OCI-LY1 (cell line): Measurements from ENCODE around the gene RREB1.
"Not testable (repeated sequence)": the region's sequence is repeated elsewhere in the genome, so short reads cannot be mapped to it uniquely, and the experiment has no call there.

ENCODE experiments used
- H2AFZ ChIP-seq: fragments of 200-600 bp; sonication (generic), shearing (Covaris generic); 2 replicates; pipeline ENCODE4 v1.6.0; 2014; ENCODE audit warnings: antibody characterized with exemption, mild to moderate bottlenecking, low read length
- H3F3A ChIP-seq: fragments of 200-600 bp; sonication (generic), shearing (Covaris generic); 2 replicates; pipeline ENCODE4 v1.6.0; 2014; ENCODE audit warnings: mild to moderate bottlenecking, antibody characterized with exemption, low read length, moderate library complexity; ENCODE audit not compliant: insufficient read depth
- H3K27ac ChIP-seq: fragments of 200-600 bp; sonication (generic); 2 replicates; pipeline ENCODE4 v1.5.1; 2014; ENCODE audit warnings: low read length, mixed run types, mild to moderate bottlenecking, low read depth; ENCODE audit not compliant: poor library complexity, severe bottlenecking
- H3K27me3 ChIP-seq: fragments of 200-600 bp; sonication (generic); 2 replicates; pipeline ENCODE4 v1.6.0; 2014; ENCODE audit warnings: antibody characterized with exemption, mild to moderate bottlenecking, low read length, moderate library complexity; ENCODE audit not compliant: insufficient read depth
- H3K36me3 ChIP-seq: fragments of 200-600 bp; sonication (generic); 2 replicates; pipeline ENCODE4 v1.6.1; 2014; ENCODE audit warnings: mild to moderate bottlenecking, antibody characterized with exemption, low read length, moderate library complexity, mixed read lengths; ENCODE audit not compliant: insufficient read depth
- H3K4me1 ChIP-seq: fragments of 200-600 bp; sonication (generic); 2 replicates; pipeline ENCODE4 v1.5.1; 2014; ENCODE audit warnings: mild to moderate bottlenecking, low read length, moderate library complexity; ENCODE audit not compliant: insufficient read depth, severe bottlenecking
- H3K4me2 ChIP-seq: fragments of 200-600 bp; sonication (generic), shearing (Covaris generic); 2 replicates; pipeline ENCODE4 v1.6.1; 2014; ENCODE audit warnings: low read length
- H3K4me3 ChIP-seq: fragments of 200-600 bp; sonication (generic); 2 replicates; pipeline ENCODE4 v1.5.1; 2014; ENCODE audit warnings: low read length, low read depth, mild to moderate bottlenecking, mixed read lengths; ENCODE audit not compliant: poor library complexity, severe bottlenecking
- H3K79me2 ChIP-seq: fragments of 200-600 bp; shearing (Covaris generic); 2 replicates; pipeline ENCODE4 v1.6.1; 2016; ENCODE audit warnings: mixed run types, low read length, mixed read lengths; ENCODE audit not compliant: insufficient read depth
- H3K9ac ChIP-seq: fragments of 200-600 bp; sonication (generic), shearing (Covaris generic); 2 replicates; pipeline ENCODE4 v1.6.1; 2014; ENCODE audit warnings: mild to moderate bottlenecking, low read length, mixed read lengths
- H3K9me2 ChIP-seq: fragments of 200-600 bp; sonication (generic), shearing (Covaris generic); 2 replicates; pipeline ENCODE4 v1.6.1; 2014; ENCODE audit warnings: low read depth, mild to moderate bottlenecking, low read length, mixed read lengths
- H3K9me3 ChIP-seq: fragments of 200-600 bp; shearing (Covaris generic); 2 replicates; pipeline ENCODE4 v1.6.1; 2014; ENCODE audit warnings: low read length, mixed read lengths
- H4K20me1 ChIP-seq: fragments of 200-600 bp; sonication (generic), shearing (Covaris generic); 2 replicates; pipeline ENCODE4 v1.6.0; 2016; ENCODE audit warnings: mild to moderate bottlenecking, low read length; ENCODE audit not compliant: insufficient read depth
- CTCF ChIP-seq: fragments of 200-600 bp; sonication (generic), shearing (Covaris generic); IDR thresholded peaks from 2 replicates; pipeline ENCODE4 v1.5.1; 2017; ENCODE audit warnings: mild to moderate bottlenecking, antibody characterized with exemption, low read length, moderate library complexity, mixed read lengths
- EZH2 ChIP-seq: fragments of 200-600 bp; sonication (generic), shearing (Covaris generic); IDR thresholded peaks from 2 replicates; pipeline ENCODE4 v1.8.0; 2017; ENCODE audit warnings: borderline replicate concordance, mixed run types, mild to moderate bottlenecking, antibody characterized with exemption, low read length, moderate library complexity, mixed read lengths

The RREB1 gene

GRCh38 chr6:7261852-7262461, 154.2 kb downstream of the RREB1 start:
- peak overlapping the region; percentile 53 for H3K4me3 ChIP-seq
- no peaks in the 10 kb centered on the region for H3K9me3 ChIP-seq
- no peak for TF ChIP-seq CTCF
- no peak for TF ChIP-seq EZH2
- H3K4me2 ChIP-seq: peak overlapping the region; percentile 75
- H3K27ac ChIP-seq: no peak overlapping the region
- peaks cover 8% of the 10 kb centered on the region; the same call in 1 of the 2 replicates for H3K27me3 ChIP-seq
- H3K79me2 ChIP-seq: no peaks in the 10 kb centered on the region
- H3K9ac ChIP-seq: no peak overlapping the region; the same call in 1 of the 2 replicates
- no peaks in the 10 kb centered on the region; the same call in 1 of the 2 replicates for H3K36me3 ChIP-seq
- no peaks in the 10 kb centered on the region for H3F3A ChIP-seq
- H3K4me1 ChIP-seq: peaks cover 16% of the 10 kb centered on the region
- no peak overlapping the region for H2AFZ ChIP-seq
- H3K9me2 ChIP-seq: no peaks in the 10 kb centered on the region
- no peaks in the 10 kb centered on the region for H4K20me1 ChIP-seq

- no peak overlapping the region for H3K27ac ChIP-seq
- no peak overlapping the region for H3K9ac ChIP-seq
- no peaks in the 10 kb centered on the region for H3K79me2 ChIP-seq
- no peak overlapping the region for H3K4me2 ChIP-seq
- peaks cover 16% of the 10 kb centered on the region for H3K4me1 ChIP-seq
- no peaks in the 10 kb centered on the region for H3F3A ChIP-seq
- no peaks in the 10 kb centered on the region for H3K9me3 ChIP-seq
- no peak overlapping the region for H2AFZ ChIP-seq
- H3K27me3 ChIP-seq: peaks cover 8% of the 10 kb centered on the region; the same call in 1 of the 2 replicates
- no peaks in the 10 kb centered on the region for H4K20me1 ChIP-seq
- TF ChIP-seq CTCF: no peak
- TF ChIP-seq EZH2: no peak
- no peaks in the 10 kb centered on the region for H3K9me2 ChIP-seq
- no peak overlapping the region for H3K4me3 ChIP-seq
- H3K36me3 ChIP-seq: no peaks in the 10 kb centered on the region; the same call in 1 of the 2 replicates
Observed at GRCh38 chr6:7262746-7263518, 155.2 kb downstream of the RREB1 start.

- H2AFZ ChIP-seq, H3K36me3 ChIP-seq, H3K9ac ChIP-seq, H3K4me3 ChIP-seq, H4K20me1 ChIP-seq, H3K4me2 ChIP-seq, H3K79me2 ChIP-seq, H3K9me2 ChIP-seq, H3K27ac ChIP-seq, H3K27me3 ChIP-seq, H3K9me3 ChIP-seq, H3F3A ChIP-seq: not testable (repeated sequence)
- peaks cover 16% of the 10 kb centered on the region for H3K4me1 ChIP-seq
Observed at GRCh38 chr6:7263519-7263805, 155.7 kb downstream of the RREB1 start.
